WI38 (cell line): ENCODE measurements around the gene RIPOR3.

Source experiments
- H3K4me3 ChIP-seq: 2 replicates; pipeline ENCODE4 v1.5.1; 2011; ENCODE audit warnings: low read depth, mild to moderate bottlenecking, control low read depth, low read length
- TF ChIP-seq, protein P1 (sequence below): IDR thresholded peaks from 2 replicates; pipeline ENCODE4 v1.5.1; 2012; ENCODE audit warnings: low read depth, mild to moderate bottlenecking, control low read depth, low read length

Gene RIPOR3

DNA sequence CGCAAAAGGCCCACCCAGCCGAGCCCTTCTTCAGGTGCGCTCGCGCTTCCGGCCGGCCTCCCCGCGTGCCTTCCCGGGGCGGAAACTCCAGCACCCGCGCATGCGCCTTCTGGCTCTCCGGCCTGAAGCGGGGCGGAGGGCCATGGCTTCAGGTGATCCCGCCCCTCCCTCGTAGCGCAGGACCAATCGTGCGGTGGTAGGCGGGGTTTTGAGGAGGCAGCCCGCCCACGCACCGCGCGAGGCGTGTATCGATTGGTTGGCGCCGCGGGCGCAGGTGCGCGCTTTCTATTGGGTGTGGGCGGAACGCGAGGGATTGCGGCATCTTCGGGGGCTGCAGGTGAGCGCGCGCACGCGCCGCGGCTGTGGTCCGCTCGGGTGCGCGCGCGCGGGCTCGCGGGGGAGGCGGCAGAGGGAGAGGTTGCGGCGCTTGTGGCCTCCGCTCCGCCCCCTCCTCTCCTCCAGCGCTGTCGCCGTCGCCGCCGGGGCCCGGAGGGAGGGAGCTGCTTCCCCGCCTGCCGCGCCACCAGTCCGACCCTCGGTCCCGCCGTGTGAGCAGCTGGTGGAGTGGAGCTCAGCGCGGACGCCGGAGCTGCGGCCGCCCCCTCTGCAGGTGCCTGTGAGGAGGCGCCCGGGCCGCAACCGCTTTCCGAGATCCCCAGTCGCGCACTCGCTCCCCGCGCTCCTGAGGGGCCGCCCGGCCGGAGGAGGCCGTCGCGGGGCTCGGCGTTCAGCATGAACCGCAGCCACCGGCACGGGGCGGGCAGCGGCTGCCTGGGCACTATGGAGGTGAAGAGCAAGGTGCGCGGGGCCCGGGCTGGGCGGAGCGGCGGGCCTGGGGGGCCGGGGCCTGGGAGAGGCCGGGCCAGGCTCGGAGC lies 40.0 kb upstream of the RIPOR3 start, which contains the start of gene PARD6B:
Gene PARD6B, plus strand, starts transcription at position 526 of the 875 bp plus-strand sequence. Its CDS starts 207 bp downstream, at position 733.
- TF ChIP-seq, protein P1, sequence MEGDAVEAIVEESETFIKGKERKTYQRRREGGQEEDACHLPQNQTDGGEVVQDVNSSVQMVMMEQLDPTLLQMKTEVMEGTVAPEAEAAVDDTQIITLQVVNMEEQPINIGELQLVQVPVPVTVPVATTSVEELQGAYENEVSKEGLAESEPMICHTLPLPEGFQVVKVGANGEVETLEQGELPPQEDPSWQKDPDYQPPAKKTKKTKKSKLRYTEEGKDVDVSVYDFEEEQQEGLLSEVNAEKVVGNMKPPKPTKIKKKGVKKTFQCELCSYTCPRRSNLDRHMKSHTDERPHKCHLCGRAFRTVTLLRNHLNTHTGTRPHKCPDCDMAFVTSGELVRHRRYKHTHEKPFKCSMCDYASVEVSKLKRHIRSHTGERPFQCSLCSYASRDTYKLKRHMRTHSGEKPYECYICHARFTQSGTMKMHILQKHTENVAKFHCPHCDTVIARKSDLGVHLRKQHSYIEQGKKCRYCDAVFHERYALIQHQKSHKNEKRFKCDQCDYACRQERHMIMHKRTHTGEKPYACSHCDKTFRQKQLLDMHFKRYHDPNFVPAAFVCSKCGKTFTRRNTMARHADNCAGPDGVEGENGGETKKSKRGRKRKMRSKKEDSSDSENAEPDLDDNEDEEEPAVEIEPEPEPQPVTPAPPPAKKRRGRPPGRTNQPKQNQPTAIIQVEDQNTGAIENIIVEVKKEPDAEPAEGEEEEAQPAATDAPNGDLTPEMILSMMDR: no peak

DNA sequence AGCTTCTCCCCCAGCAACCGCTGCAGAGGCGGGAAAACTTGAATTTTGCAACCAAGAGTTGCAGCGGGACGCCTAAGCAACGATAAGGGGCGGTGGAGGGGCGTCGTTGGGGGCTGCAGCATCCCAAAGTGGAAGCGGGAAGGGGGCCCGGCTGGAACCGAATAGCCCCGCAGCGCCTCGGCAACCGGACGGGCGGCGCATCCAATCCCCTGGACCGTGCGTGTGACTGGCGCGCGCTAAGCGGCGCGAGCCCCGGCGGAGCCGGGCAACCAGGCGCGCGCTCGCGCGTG lies 39.4 kb upstream of the RIPOR3 start:
- H3K4me3 ChIP-seq: peak overlapping the region; percentile 77
- TF ChIP-seq, protein P1: no peak

More for the DNA sequence above, 40.0 kb upstream of the RIPOR3 start, which contains the start of gene PARD6B:
- peak within 1 kb of the TSS; percentile 77 for H3K4me3 ChIP-seq

DNA sequence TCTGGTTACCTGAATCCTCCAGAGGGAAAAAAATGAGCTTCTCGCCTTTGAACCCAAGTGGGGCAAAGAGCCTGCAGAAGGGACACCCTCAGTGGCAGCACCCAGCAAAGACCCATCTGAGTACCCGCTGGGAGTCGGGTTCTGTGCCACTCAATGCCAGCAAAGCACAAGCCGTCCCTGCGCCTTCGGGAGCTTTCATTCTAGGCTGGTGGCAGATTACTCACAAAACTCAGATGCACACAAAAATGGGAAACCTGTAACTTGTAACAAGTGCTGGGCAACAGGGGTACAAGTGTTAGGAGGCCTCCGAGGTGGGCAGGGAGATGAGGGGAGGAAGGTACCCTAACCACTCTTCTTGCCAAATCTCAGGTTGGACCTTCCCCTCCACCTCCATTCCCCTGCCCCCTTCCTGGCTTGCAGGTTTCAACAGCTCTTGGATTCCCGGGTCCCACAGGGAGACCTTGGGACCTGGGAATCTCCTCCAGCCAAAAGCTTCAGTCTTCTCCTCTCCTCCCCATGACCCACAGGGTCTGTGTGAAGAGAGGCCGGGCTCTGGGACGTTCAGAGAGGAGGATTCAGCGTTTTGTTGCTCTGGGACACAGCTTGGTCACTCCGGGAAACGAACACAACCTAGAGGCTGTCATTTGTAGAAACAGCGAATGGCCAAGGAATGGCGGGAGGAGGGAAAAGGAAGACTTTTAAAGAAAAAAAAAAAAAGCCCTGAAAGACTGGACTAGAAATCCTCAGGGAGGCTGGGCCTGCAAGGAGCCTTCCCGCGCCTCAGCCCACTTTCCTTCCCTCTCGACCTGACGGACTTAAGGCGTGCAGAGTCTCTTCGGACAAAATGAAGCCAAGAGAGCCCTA lies 38.8 kb upstream of the RIPOR3 start:
- peak overlapping the region; percentile 77 for H3K4me3 ChIP-seq
- TF ChIP-seq, protein P1: no peak

DNA sequence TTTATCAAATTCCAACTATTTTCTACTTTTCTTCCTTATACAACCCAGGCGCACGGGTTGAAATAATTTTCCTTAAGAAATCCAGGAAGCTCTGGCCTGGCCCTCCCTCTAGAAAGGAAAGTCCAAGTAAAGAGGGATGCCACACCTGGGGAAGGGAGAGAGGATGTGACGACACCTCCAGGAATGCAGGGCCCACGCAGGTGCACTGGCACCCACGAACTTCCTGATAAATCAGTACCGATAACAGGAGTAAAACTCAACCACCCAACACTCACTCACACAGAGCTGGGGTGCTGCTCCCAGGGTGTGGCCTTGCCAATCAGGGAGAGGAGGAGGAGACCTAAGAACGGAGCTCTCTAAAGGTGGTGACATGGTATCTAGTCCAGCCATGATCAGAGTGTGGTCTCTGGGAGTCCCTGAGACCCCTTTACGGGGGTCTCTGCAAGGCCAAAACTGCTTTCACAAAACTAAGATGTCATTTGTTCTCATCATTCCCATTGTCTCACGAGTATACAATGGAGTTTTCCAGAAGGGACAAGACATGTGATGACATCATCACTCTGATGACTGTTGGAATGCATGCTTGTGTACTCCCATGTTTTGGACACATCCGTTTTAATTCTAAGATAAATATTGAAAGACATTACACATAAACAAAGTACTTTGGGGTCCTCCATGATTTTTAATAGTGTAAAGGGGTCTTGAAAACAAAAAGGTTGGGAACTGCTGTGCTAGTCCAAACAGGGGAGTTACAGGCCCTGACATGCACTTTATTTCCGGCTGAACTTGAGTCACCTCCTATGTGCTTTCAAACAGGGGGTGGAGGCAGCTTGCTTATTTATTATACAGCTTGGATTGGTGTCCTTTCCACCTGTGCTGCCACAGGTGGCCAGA lies 37.9 kb upstream of the RIPOR3 start:
- TF ChIP-seq, protein P1: no peak
- no peak overlapping the region for H3K4me3 ChIP-seq

DNA sequence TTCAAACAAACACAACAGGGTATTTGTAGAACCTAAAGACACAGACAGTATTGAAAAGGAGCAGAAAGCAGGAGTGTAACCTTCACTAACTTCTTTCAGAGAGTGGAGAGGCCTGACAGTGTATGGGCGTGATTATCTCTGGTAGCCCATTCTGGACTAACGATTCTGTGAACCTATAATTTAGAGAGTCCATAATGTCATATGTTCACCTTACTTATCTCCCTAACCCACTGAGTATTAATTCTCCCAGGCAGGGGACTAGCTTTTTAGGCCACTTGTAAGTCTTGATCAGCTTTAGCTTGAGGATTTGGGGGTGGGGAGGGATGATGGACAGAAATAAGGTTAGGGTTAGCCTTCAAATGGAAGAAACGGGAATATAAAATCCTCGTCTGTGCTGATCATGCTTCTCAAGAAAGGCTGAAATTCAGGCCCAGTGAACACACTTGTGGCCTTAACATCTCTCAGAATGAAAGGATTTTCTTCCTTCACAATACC lies 37.2 kb upstream of the RIPOR3 start:
- TF ChIP-seq, protein P1: no peak
- no peak overlapping the region for H3K4me3 ChIP-seq

DNA sequence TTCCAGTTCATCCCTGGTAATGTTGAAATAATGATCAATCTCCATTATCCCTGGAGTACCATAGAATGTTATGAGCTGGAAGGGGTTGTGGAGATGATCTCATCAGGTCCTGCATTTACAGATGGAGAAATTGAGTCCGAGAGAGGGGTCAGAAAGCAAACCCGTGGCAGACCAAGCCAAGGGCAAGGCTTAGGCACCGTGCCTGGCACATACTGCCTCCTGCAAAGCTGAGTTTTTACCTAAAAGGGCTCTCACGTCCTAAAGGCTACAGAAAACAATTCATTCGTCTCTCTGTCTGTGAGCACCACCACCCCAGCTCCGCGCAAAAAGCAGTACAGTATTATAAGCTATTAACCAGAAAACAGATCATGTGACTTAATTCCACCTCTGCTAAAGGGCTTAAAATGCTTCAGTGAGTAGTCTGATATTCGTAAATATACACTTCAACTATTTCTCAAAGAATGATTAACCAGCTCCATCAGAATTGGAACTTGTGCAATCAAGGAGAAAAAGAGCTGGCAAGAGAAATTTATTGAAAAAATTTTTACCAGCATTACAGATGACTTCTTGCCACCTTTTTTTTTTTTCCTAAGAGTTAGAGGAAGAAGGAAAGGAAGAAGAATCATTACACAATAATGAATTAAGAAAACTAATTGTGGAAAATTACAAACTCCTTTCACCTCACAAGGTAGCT lies 36.6 kb upstream of the RIPOR3 start:
- TF ChIP-seq, protein P1: no peak
- H3K4me3 ChIP-seq: no peak overlapping the region
